SK-N-MC (cell line): ENCODE data around the gene NDUFS6.

Source experiments
- EZH2 ChIP-seq: fragments of 200-600 bp; sonication (generic); IDR thresholded peaks from one replicate; pipeline ENCODE4 v1.6.1; 2017; ENCODE audit warnings: antibody characterized with exemption
- POLR2AphosphoS5 ChIP-seq: IDR thresholded peaks from 2 replicates; pipeline ENCODE4 v1.6.1; 2012; ENCODE audit warnings: mild to moderate bottlenecking, low read depth, low read length, borderline replicate concordance

- no peak for TF ChIP-seq POLR2AphosphoS5
- TF ChIP-seq EZH2, result no peak
These were observed 5.8 kb downstream of the NDUFS6 start for GRCh38 chr5:1806974-1807373.
